NCI-H1417 (cell line): Measurements from ENCODE around the gene TMEM63A.
"Not testable (repeated sequence)": the region's sequence is repeated elsewhere in the genome, so short reads cannot be mapped to it uniquely, and the experiment has no call there.

ENCODE experiments used
- DNase-seq, 3 experiments: peaks; one replicate each; lab custom pipeline; 2025; lab: John Stamatoyannopoulos, UW

TMEM63A gene

GRCh38 chr1:225845097-225845496, 37.1 kb downstream of the TMEM63A start:
- DNase-seq, result no peak

- DNase-seq, result no peak
Observed at GRCh38 chr1:225844236-225845061, 37.7 kb downstream of the TMEM63A start.

- no peak for DNase-seq
Observed at GRCh38 chr1:225843426-225843795, 38.8 kb downstream of the TMEM63A start.

- DNase-seq, result no peak
Observed at GRCh38 chr1:225842788-225843425, 39.3 kb downstream of the TMEM63A start.

- DNase-seq, result no peak
Observed at GRCh38 chr1:225842074-225842473, 40.1 kb downstream of the TMEM63A start.

GRCh38 chr1:225840713-225841112, 41.5 kb downstream of the TMEM63A start:
- no peak for DNase-seq

GRCh38 chr1:225840223-225840610, 42.0 kb downstream of the TMEM63A start:
- DNase-seq, result no peak

GRCh38 chr1:225838793-225839192, 43.4 kb downstream of the TMEM63A start:
- DNase-seq, result no peak

- not testable (repeated sequence) for DNase-seq
Observed at GRCh38 chr1:225836296-225836695, 45.9 kb downstream of the TMEM63A start.

GRCh38 chr1:225835856-225836255, 46.3 kb downstream of the TMEM63A start:
- no peak for DNase-seq

- DNase-seq, result peak in 2 of 3 experiments; percentile 7 to 47
Observed at GRCh38 chr1:225834417-225835329, 47.5 kb downstream of the TMEM63A start.

GRCh38 chr1:225830841-225831240, 51.3 kb downstream of the TMEM63A start:
- no peak for DNase-seq

- no peak for DNase-seq
Observed at GRCh38 chr1:225828706-225829345, 53.4 kb downstream of the TMEM63A start.

GRCh38 chr1:225827076-225827475, 55.1 kb downstream of the TMEM63A start:
- DNase-seq, result no peak

- DNase-seq, result peak in 2 of 3 experiments; percentile 59 to 79
Observed at GRCh38 chr1:225825607-225826007, 56.6 kb downstream of the TMEM63A start.

- peak; percentile 29 to 93 (median 80) for DNase-seq
Observed at GRCh38 chr1:225825078-225825477, 57.1 kb downstream of the TMEM63A start.

- DNase-seq, result peak in 2 of 3 experiments; percentile 88 to 96
Observed at GRCh38 chr1:225824533-225824941, 57.6 kb downstream of the TMEM63A start.

GRCh38 chr1:225823811-225824261, 58.3 kb downstream of the TMEM63A start:
- DNase-seq, result peak in 2 of 3 experiments; percentile 53 to 80

GRCh38 chr1:225822655-225823403, 59.4 kb downstream of the TMEM63A start:
- no peak for DNase-seq

- no peak for DNase-seq
Observed at GRCh38 chr1:225820522-225821120, 61.6 kb downstream of the TMEM63A start.
